HCT116 (cell line): ENCODE data around the gene NOXA1. TPM values are rescaled to one million over a fixed set of nuclear protein-coding genes. Genes with fewer than 3 reads are reported as not detected.

Source experiments
- ATAC-seq: fragments of 200-7000 bp; cut with Tn5 transposase; 2 replicates; pipeline ENCODE4 v1.9.1; 2020; ENCODE audit warnings: mild to moderate bottlenecking, moderate library complexity
- BruUV-seq: library from RNA; stranded (reverse); fragments of 400-500 nt; replicated peaks from 2 replicates; lab custom pipeline; 2021; lab: Mats Ljungman, UMichigan
- CTCF ChIA-PET: fragments of 300-600 bp; sonication (Branson Sonifier 250); formaldehyde crosslinking; loops from one replicate; lab custom pipeline; 2021; ENCODE audit warnings: antibody characterized with exemption; lab: Charles Lee
- POLR2A ChIA-PET: fragments of 300-600, 350-600 bp; sonication (Branson Sonifier 250); formaldehyde crosslinking; loops from one replicate; lab custom pipeline; 2021; ENCODE audit warnings: antibody characterized with exemption; lab: Charles Lee
- RAD21 ChIA-PET, 2 experiments: fragments of 300-600 bp; sonication (Branson Sonifier 250); formaldehyde crosslinking; loops; one replicate each; lab custom pipeline; 2023; ENCODE audit warnings: low total read pairs in 2 of 2; ENCODE audit not compliant: uncharacterized antibody in 2 of 2, unreplicated experiment in 2 of 2, low non-redundant PET in 1 of 2; lab: Charles Lee
- DNase-seq: peaks from one replicate; pipeline ENCODE4 v3.0.0-alpha.2; 2010; ENCODE audit warnings: low read depth, low spot score
- H2AFZ ChIP-seq: fragments of 200-600 bp; shearing (Covaris generic), sonication (generic); 2 replicates; pipeline ENCODE4 v1.6.1; 2017; ENCODE audit warnings: low read depth, mixed run types, mixed read lengths, antibody characterized with exemption, low read length; ENCODE audit not compliant: poor library complexity, severe bottlenecking
- H3K27ac ChIP-seq: 2 replicates; pipeline ENCODE4 v1.5.1; 2012; ENCODE audit warnings: low read depth, low read length
- H3K27me3 ChIP-seq: fragments of 200-600 bp; sonication (generic); 2 replicates; pipeline ENCODE4 v1.6.1; 2016; ENCODE audit warnings: mixed run types, low read length, mixed read lengths; ENCODE audit not compliant: insufficient read depth
- H3K36me3 ChIP-seq, 2 experiments: fragments of 200-500 bp in 1 of 2; fragments of 200-600 bp in 1 of 2; sonication (Bioruptor generic) in 1 of 2; sonication (generic) in 1 of 2; 2 replicates each; pipeline versions ENCODE4 v1.5.1 to v1.6.1; 2014 to 2016; ENCODE audit warnings: low read length in 2 of 2, inconsistent platforms in 1 of 2, mixed read lengths in 1 of 2, mixed run types in 1 of 2; ENCODE audit not compliant: insufficient read depth in 2 of 2, control insufficient read depth in 1 of 2
- H3K4me1 ChIP-seq, 2 experiments: fragments of 200-600 bp in 1 of 2; sonication (generic) in 1 of 2; 2 replicates each; pipeline versions ENCODE4 v1.5.1 to v1.6.1; 2012 to 2017; ENCODE audit warnings: low read length in 2 of 2, inconsistent platforms in 1 of 2, mild to moderate bottlenecking in 1 of 2, mixed read lengths in 1 of 2, mixed run types in 1 of 2, moderate library complexity in 1 of 2; ENCODE audit not compliant: insufficient read depth in 2 of 2, control insufficient read depth in 1 of 2
- H3K4me2 ChIP-seq: fragments of 200-600 bp; sonication (generic); 2 replicates; pipeline ENCODE4 v1.6.1; 2017; ENCODE audit warnings: mixed run types, low read length, mixed read lengths
- H3K4me3 ChIP-seq, 2 experiments: fragments of 200-600 bp in 1 of 2; sonication (generic) in 1 of 2; replicated peaks in 1 of 2; 2 replicates each; pipeline ENCODE4 v1.5.1; 2011 to 2016; ENCODE audit warnings: low read length in 2 of 2, control low read depth in 1 of 2, low read depth in 1 of 2, mild to moderate bottlenecking in 1 of 2, mixed read lengths in 1 of 2, mixed run types in 1 of 2
- H3K79me2 ChIP-seq: fragments of 200-600 bp; sonication (generic); 2 replicates; pipeline ENCODE4 v1.6.1; 2017; ENCODE audit warnings: mild to moderate bottlenecking, mixed run types, low read length, moderate library complexity, mixed read lengths; ENCODE audit not compliant: insufficient read depth
- H3K9ac ChIP-seq: fragments of 200-600 bp; sonication (generic); 2 replicates; pipeline ENCODE4 v1.6.1; 2016; ENCODE audit warnings: low read length, mixed read lengths
- H3K9me2 ChIP-seq: fragments of 200-600 bp; sonication (generic), shearing (Covaris generic); 2 replicates; pipeline ENCODE4 v1.6.1; 2017; ENCODE audit warnings: mixed run types, mild to moderate bottlenecking, moderate library complexity; ENCODE audit not compliant: insufficient read depth
- H3K9me3 ChIP-seq, 2 experiments: fragments of 200-500 bp in 1 of 2; fragments of 200-600 bp in 1 of 2; sonication (Bioruptor generic) in 1 of 2; sonication (generic) in 1 of 2; 2 replicates each; pipeline ENCODE4 v1.6.1; 2014 to 2017; ENCODE audit warnings: low read length in 2 of 2, mixed read lengths in 2 of 2, inconsistent platforms in 1 of 2, low read depth in 1 of 2, mild to moderate bottlenecking in 1 of 2, mixed run types in 1 of 2, moderate library complexity in 1 of 2; ENCODE audit not compliant: control insufficient read depth in 1 of 2, insufficient read depth in 1 of 2
- H4K20me1 ChIP-seq: fragments of 200-600 bp; sonication (generic), shearing (Covaris generic); 2 replicates; pipeline ENCODE4 v1.6.1; 2017; ENCODE audit warnings: mixed run types, mild to moderate bottlenecking, moderate library complexity; ENCODE audit not compliant: insufficient read depth
- ELF1 ChIP-seq: IDR thresholded peaks from 2 replicates; pipeline ENCODE4 v1.6.1; 2012; ENCODE audit warnings: low read depth, borderline replicate concordance
- FOSL1 ChIP-seq: IDR thresholded peaks from 2 replicates; pipeline ENCODE4 v1.6.1; 2012; ENCODE audit warnings: low read depth
- JUND ChIP-seq: IDR thresholded peaks from 2 replicates; pipeline ENCODE4 v1.6.1; 2012
- REST ChIP-seq: IDR thresholded peaks from 2 replicates; pipeline ENCODE4 v1.6.1; 2012; ENCODE audit warnings: low read depth
- SP1 ChIP-seq: IDR thresholded peaks from 2 replicates; pipeline ENCODE4 v1.6.1; 2012; ENCODE audit warnings: low read depth
- TCF7L2 ChIP-seq: IDR thresholded peaks from 2 replicates; pipeline ENCODE4 v1.7.0; 2011; ENCODE audit warnings: borderline replicate concordance, inconsistent platforms; ENCODE audit not compliant: insufficient read depth, insufficient read length; ENCODE audit errors: extremely low read depth
- ZBTB33 ChIP-seq: IDR thresholded peaks from 2 replicates; pipeline ENCODE4 v1.6.1; 2011; ENCODE audit warnings: mild to moderate bottlenecking, low read length, moderate library complexity; ENCODE audit not compliant: insufficient replicate concordance; ENCODE audit errors: extremely low read depth
- ZFX ChIP-seq: fragments of 450-650 bp; IDR thresholded peaks from 2 replicates; pipeline ENCODE4 v1.6.1; 2017
- ZNF274 ChIP-seq: fragments of 200-500 bp; sonication (Bioruptor generic); IDR thresholded peaks from 2 replicates; pipeline ENCODE4 v1.6.1; 2014; ENCODE audit warnings: mild to moderate bottlenecking, low read depth, low read length, inconsistent platforms
- intact Hi-C: fragments of 100-400 bp; cut with micrococcal nuclease; formaldehyde crosslinking; loops from 2 replicates; pipeline ENCODE4 v1.10.0; 2022
- total RNA-seq: library from RNA; stranded (reverse); gene quantifications from one replicate; pipeline ENCODE4 v1.2.1, GENCODE V29; 2021; ENCODE audit not compliant: unreplicated experiment
- TF ChIP-seq, protein P1 (sequence below), 3 experiments: fragments of 200-600 bp in 1 of 3; sonication (generic) in 1 of 3; IDR thresholded peaks in 2 of 3; conservative IDR thresholded peaks in 1 of 3; 2 replicates each; pipeline ENCODE4 v1.5.1; 2012 to 2017; ENCODE audit warnings: low read depth in 2 of 3, low read length in 2 of 3, antibody characterized with exemption in 1 of 3, borderline replicate concordance in 1 of 3, control low read depth in 1 of 3, mild to moderate bottlenecking in 1 of 3, mixed read lengths in 1 of 3, mixed run types in 1 of 3, moderate library complexity in 1 of 3; ENCODE audit not compliant: insufficient read depth in 1 of 3
- TF ChIP-seq, protein P2 (sequence below): IDR thresholded peaks from 2 replicates; pipeline ENCODE4 v1.6.1; 2012

Gene NOXA1
- total RNA-seq, 1 experiment from 2014 or later = 13.2 TPM

DNA sequence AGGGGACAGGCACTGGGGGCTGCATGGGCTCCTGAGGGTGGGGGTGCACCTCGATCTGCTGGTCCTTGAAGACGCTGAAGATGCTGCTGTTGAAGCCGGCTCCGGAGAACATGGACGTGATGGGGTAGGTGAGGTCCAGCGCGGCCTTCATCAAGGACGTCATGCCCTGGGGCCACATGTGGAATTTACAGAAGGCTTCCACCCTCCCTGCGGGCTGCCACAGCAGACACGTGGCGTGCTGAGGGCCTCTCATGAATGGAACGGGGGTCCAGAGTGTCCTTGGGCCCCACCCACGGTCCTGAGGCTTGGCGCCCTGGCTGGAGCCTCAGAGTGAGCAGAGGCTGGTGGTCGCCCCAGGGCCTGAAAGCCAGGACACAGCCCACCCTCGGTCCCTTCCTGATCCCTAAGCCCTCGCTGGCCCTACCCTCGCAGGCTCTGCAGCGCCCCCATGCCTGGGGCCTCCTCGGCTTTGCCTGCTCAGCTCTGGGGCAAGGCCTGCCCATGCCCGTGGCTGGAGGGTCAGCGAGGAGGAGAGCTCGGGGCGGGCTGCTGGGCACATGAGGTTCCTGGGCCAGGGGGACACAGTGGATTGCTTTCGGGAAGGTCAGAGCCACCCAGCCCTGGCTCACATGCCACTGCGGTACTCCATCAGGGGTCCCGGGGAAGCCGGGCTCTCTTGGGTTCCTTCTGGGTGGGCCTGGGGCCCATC is 41.3 kb downstream of the NOXA1 start:
- H3K9ac ChIP-seq = no peak overlapping the region
- H3K4me2 ChIP-seq = no peak overlapping the region
- intact Hi-C loops = no loop called here
- no peak overlapping the region for H2AFZ ChIP-seq
- ChIA-PET POLR2A (no interaction called here), CTCF (no interaction called here), RAD21 (no interaction called here)
- no peaks in the 10 kb centered on the region for H3K27me3 ChIP-seq
- no peaks in the 10 kb centered on the region for H4K20me1 ChIP-seq
- no peaks in the 10 kb centered on the region for H3K9me2 ChIP-seq
- no peak for TF ChIP-seq FOSL1
- no peak for TF ChIP-seq ZBTB33
- TF ChIP-seq, protein P1, sequence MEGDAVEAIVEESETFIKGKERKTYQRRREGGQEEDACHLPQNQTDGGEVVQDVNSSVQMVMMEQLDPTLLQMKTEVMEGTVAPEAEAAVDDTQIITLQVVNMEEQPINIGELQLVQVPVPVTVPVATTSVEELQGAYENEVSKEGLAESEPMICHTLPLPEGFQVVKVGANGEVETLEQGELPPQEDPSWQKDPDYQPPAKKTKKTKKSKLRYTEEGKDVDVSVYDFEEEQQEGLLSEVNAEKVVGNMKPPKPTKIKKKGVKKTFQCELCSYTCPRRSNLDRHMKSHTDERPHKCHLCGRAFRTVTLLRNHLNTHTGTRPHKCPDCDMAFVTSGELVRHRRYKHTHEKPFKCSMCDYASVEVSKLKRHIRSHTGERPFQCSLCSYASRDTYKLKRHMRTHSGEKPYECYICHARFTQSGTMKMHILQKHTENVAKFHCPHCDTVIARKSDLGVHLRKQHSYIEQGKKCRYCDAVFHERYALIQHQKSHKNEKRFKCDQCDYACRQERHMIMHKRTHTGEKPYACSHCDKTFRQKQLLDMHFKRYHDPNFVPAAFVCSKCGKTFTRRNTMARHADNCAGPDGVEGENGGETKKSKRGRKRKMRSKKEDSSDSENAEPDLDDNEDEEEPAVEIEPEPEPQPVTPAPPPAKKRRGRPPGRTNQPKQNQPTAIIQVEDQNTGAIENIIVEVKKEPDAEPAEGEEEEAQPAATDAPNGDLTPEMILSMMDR (IDR thresholded peaks at IDR 0.05 in 2 of 3, conservative IDR thresholded peaks at IDR 0.05 in 1 of 3; ENCODE audit: borderline replicate concordance in 1 of 3, insufficient read depth in 1 of 3, low read depth in 2 of 3, low read length in 2 of 3) = no peak
- TF ChIP-seq, protein P2, sequence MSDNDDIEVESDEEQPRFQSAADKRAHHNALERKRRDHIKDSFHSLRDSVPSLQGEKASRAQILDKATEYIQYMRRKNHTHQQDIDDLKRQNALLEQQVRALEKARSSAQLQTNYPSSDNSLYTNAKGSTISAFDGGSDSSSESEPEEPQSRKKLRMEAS = no peak
- no peak for TF ChIP-seq REST
- no peak for TF ChIP-seq ELF1
- no peak for TF ChIP-seq SP1
- no peak for TF ChIP-seq JUND
- no peak for TF ChIP-seq TCF7L2
- TF ChIP-seq ZNF274 = no peak
- TF ChIP-seq ZFX = no peak
- H3K36me3 ChIP-seq = no peaks in the 10 kb centered on the region
- no peak overlapping the region for H3K4me3 ChIP-seq
- H3K9me3 ChIP-seq = no peaks in the 10 kb centered on the region
- H3K4me1 ChIP-seq = peaks cover 12 to 26% of the 10 kb centered on the region in 2 experiments
- DNase-seq (no peak), ATAC-seq (no peak)
- no peak overlapping the region for H3K27ac ChIP-seq
- BruUV-seq = no TSS peak
- H3K79me2 ChIP-seq = no peaks in the 10 kb centered on the region
